NT2/D1 (cell line): ENCODE results near the gene CCDC38.

ENCODE experiments used
- SUZ12 ChIP-seq: IDR thresholded peaks from 2 replicates; pipeline ENCODE4 v1.6.1; 2011; ENCODE audit not compliant: insufficient read length, insufficient read depth; ENCODE audit errors: extremely low read depth
- YY1 ChIP-seq: IDR thresholded peaks from 2 replicates; pipeline ENCODE4 v1.6.1; 2011; ENCODE audit not compliant: insufficient read length, insufficient read depth

DNA sequence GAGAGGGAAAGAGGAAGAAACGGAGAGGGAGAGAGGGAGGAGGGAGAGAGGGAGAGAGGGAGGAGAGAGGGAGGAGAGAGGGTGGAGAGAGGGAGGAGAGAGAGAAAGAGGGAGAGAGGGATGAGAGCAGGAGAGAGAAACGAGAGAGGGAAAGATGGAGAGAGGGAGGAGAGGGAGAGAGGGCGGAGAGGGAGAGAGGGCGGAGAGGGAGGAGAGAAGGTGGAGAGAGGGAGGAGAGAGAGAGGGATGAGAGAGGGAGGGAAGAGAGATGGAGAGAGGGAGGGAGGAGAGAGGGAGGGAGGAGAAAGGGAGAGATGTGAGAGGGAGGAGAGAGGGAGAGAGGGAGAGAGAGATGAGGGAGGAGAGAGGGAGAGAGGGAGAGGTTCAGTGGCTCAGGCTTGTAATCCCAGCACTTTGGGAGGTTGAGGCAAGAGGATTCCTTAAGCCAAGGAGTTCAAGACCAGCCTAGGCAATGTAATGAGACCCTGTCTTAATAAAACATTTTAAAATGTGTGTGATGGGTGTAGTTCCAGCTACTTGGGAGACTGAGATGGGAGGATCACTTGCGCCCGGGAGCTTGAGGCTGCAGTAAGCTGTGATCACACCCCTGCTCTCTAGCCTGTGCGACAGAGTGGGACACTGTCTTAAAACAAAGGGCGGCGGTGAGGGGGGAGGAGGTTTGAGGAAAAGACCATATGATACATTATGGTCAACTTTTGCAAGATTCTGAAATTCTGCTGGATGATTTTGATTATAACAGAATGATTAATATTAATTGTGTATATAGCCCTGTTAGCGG, 105.0 kb downstream of the CCDC38 start:
- TF ChIP-seq SUZ12 = no peak
- TF ChIP-seq YY1 = no peak
